MM.1S (cell line): ENCODE results near the gene CFB.

Experiments used
- DNase-seq: peaks from one replicate; pipeline ENCODE4 v3.0.0-alpha.2; 2015
- H2AFZ ChIP-seq: fragments of 300-600 bp; sonication (generic); 2 replicates; pipeline ENCODE4 v1.6.0; 2016; ENCODE audit warnings: antibody characterized with exemption, low read length
- H3F3A ChIP-seq: fragments of 300-600 bp; sonication (generic); 2 replicates; pipeline ENCODE4 v1.6.1; 2016; ENCODE audit warnings: mild to moderate bottlenecking, antibody characterized with exemption, low read length, moderate library complexity, mixed read lengths; ENCODE audit not compliant: insufficient read depth
- H3K27ac ChIP-seq: fragments of 300-600 bp; sonication (generic); 2 replicates; pipeline ENCODE4 v1.5.1; 2016; ENCODE audit warnings: mild to moderate bottlenecking, low read length
- H3K27me3 ChIP-seq: fragments of 300-600 bp; sonication (generic); replicated peaks from 2 replicates; pipeline ENCODE4 v1.6.0; 2016; ENCODE audit warnings: low read length; ENCODE audit not compliant: insufficient read depth
- H3K36me3 ChIP-seq: fragments of 300-600 bp; sonication (generic); replicated peaks from 2 replicates; pipeline ENCODE4 v1.6.1; 2016; ENCODE audit warnings: mild to moderate bottlenecking, low read length, mixed read lengths; ENCODE audit not compliant: insufficient read depth
- H3K4me1 ChIP-seq: fragments of 300-600 bp; sonication (generic); 2 replicates; pipeline ENCODE4 v1.6.1; 2016; ENCODE audit warnings: low read length, mixed read lengths
- H3K4me2 ChIP-seq: fragments of 300-600 bp; sonication (generic); 2 replicates; pipeline ENCODE4 v1.6.0; 2016; ENCODE audit warnings: low read depth, low read length
- H3K4me3 ChIP-seq: fragments of 300-600 bp; sonication (generic); 2 replicates; pipeline ENCODE4 v1.5.1; 2016; ENCODE audit warnings: low read length, mixed read lengths
- H3K79me2 ChIP-seq: fragments of 300-600 bp; sonication (generic); 2 replicates; pipeline ENCODE4 v1.6.1; 2016; ENCODE audit warnings: mixed run types, low read length, mixed read lengths
- H3K9ac ChIP-seq: fragments of 300-600 bp; sonication (generic); 2 replicates; pipeline ENCODE4 v1.6.1; 2016; ENCODE audit warnings: low read length, mixed read lengths
- H3K9me2 ChIP-seq: fragments of 300-600 bp; sonication (generic); replicated peaks from 2 replicates; pipeline ENCODE4 v1.6.1; 2016; ENCODE audit warnings: mild to moderate bottlenecking, low read length, mixed read lengths; ENCODE audit not compliant: insufficient read depth
- H3K9me3 ChIP-seq: fragments of 300-600 bp; sonication (generic); replicated peaks from 2 replicates; pipeline ENCODE4 v1.6.1; 2016; ENCODE audit warnings: mild to moderate bottlenecking, low read length, mixed read lengths; ENCODE audit not compliant: insufficient read depth
- H4K20me1 ChIP-seq: fragments of 300-600 bp; sonication (generic); 2 replicates; pipeline ENCODE4 v1.6.1; 2016; ENCODE audit warnings: mild to moderate bottlenecking, low read length, moderate library complexity, mixed read lengths; ENCODE audit not compliant: insufficient read depth
- CTCF ChIP-seq: fragments of 300-600 bp; sonication (generic); IDR thresholded peaks from 2 replicates; pipeline ENCODE4 v1.5.1; 2016; ENCODE audit warnings: antibody characterized with exemption, low read length, mixed read lengths
- EZH2 ChIP-seq: fragments of 300-600 bp; sonication (generic); optimal IDR thresholded peaks from 2 replicates; pipeline ENCODE3; 2017; ENCODE audit warnings: low read depth, mild to moderate bottlenecking, antibody characterized with exemption, low read length, mixed read lengths
- EZH2phosphoT487 ChIP-seq: fragments of 300-600 bp; sonication (generic); IDR thresholded peaks from 2 replicates; pipeline ENCODE4 v1.6.1; 2018; ENCODE audit warnings: antibody characterized with exemption, low read length

Gene CFB

GRCh38 chr6:31933537-31933936, 12.4 kb upstream of the CFB start:
- H2AFZ ChIP-seq = no peak overlapping the region
- H3K79me2 ChIP-seq = no peaks in the 10 kb centered on the region
- no peaks in the 10 kb centered on the region for H3K9me3 ChIP-seq
- H4K20me1 ChIP-seq = no peaks in the 10 kb centered on the region
- TF ChIP-seq EZH2phosphoT487 (no peak), EZH2 (no peak), CTCF (no peak)
- no peaks in the 10 kb centered on the region; the same call in 1 of the 2 replicates for H3K27me3 ChIP-seq
- H3K36me3 ChIP-seq = no peaks in the 10 kb centered on the region
- no peaks in the 10 kb centered on the region for H3K4me1 ChIP-seq
- no peak overlapping the region for H3K27ac ChIP-seq
- no peak overlapping the region for H3K4me2 ChIP-seq
- H3K4me3 ChIP-seq = no peak overlapping the region
- H3F3A ChIP-seq = no peaks in the 10 kb centered on the region
- H3K9ac ChIP-seq = no peak overlapping the region
- no peak for DNase-seq
- no peaks in the 10 kb centered on the region for H3K9me2 ChIP-seq

DNA sequence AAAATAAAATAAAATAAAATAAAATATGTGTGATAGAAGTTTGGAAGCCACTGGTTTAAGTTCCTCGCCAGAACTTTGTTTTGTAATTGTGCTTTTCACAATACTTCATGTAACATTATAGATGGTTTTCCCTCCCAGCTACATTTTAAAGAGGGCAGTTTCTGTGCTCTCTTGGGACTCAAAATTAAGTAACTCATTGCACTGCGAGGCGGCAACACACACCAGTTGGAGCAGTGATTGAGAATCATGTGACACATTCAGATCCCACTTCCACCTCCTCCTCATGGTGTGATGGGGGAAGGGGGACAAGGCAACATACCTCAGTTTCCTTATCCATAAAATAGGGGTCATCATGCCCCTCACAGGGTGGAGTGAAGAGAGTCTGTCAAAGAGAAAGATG, 10.9 kb upstream of the CFB start:
- H3K27me3 ChIP-seq = no peaks in the 10 kb centered on the region; the same call in 1 of the 2 replicates
- DNase-seq = no peak
- no peak overlapping the region for H3K4me3 ChIP-seq
- no peaks in the 10 kb centered on the region for H3F3A ChIP-seq
- no peaks in the 10 kb centered on the region for H3K36me3 ChIP-seq
- H3K4me2 ChIP-seq = no peak overlapping the region
- no peak overlapping the region for H2AFZ ChIP-seq
- no peaks in the 10 kb centered on the region for H3K79me2 ChIP-seq
- H3K27ac ChIP-seq = no peak overlapping the region
- H3K4me1 ChIP-seq = no peaks in the 10 kb centered on the region
- no peaks in the 10 kb centered on the region for H4K20me1 ChIP-seq
- H3K9me3 ChIP-seq = no peaks in the 10 kb centered on the region
- no peak for TF ChIP-seq CTCF
- no peak for TF ChIP-seq EZH2
- TF ChIP-seq EZH2phosphoT487 = no peak
- no peaks in the 10 kb centered on the region for H3K9me2 ChIP-seq
- H3K9ac ChIP-seq = no peak overlapping the region

DNA sequence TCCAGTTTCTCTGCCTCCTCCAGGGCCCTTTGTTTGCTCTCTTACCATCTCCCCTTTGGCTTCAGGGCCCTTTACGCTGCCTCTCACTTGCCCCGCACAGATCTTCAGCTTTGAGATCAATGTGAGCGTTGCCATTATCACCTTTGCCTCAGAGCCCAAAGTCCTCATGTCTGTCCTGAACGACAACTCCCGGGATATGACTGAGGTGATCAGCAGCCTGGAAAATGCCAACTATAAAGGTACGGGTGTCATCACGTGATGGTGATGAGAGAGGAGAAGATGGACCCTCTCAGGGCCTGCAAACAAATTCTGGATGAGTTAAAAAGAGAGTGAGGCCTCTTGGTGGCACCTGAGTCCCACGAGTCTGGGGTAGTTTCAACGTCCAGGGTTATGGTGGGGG, 10.1 kb upstream of the CFB start:
- H3K79me2 ChIP-seq = no peaks in the 10 kb centered on the region

More for the DNA sequence above, 10.1 kb upstream of the CFB start:
- no peak overlapping the region for H2AFZ ChIP-seq
- no peak for TF ChIP-seq EZH2
- TF ChIP-seq EZH2phosphoT487 = no peak
- no peak for TF ChIP-seq CTCF
- H3K27me3 ChIP-seq = no peaks in the 10 kb centered on the region; the same call in 1 of the 2 replicates
- no peak for DNase-seq
- no peaks in the 10 kb centered on the region for H3K4me1 ChIP-seq
- H3K27ac ChIP-seq = no peak overlapping the region
- H3K9ac ChIP-seq = no peak overlapping the region
- H3K4me2 ChIP-seq = no peak overlapping the region
- no peaks in the 10 kb centered on the region for H3K9me3 ChIP-seq
- H3K36me3 ChIP-seq = no peaks in the 10 kb centered on the region
- H3K9me2 ChIP-seq = no peaks in the 10 kb centered on the region
- H3K4me3 ChIP-seq = no peak overlapping the region
- no peaks in the 10 kb centered on the region for H4K20me1 ChIP-seq
- no peaks in the 10 kb centered on the region for H3F3A ChIP-seq
